Tibial artery (tissue), 4 donors: ENCODE measurements around the gene HMCN1.
A peak's percentile ranks its signal among the peaks of the same experiment; 100 is the strongest.

Experiments used
- DNase-seq, 2 donors: peaks; one replicate each; pipeline ENCODE4 v3.0.0-alpha.2; 2019
- H3K27ac ChIP-seq, 2 donors: fragments of 200-600 bp; sonication (generic) in 1 of 2; 1 replicate in 1 of 2; 2 replicates in 1 of 2; pipeline ENCODE4 v1.5.1; 2018 to 2019; ENCODE audit warnings: mild to moderate bottlenecking in 1 of 2
- H3K27me3 ChIP-seq, 2 donors: fragments of 200-600 bp; sonication (generic) in 1 of 2; one replicate each; pipeline versions ENCODE4 v1.5.1 to v1.6.0; 2016 to 2019
- H3K36me3 ChIP-seq, 3 donors: fragments of 200-600 bp; sonication (generic) in 2 of 3; one replicate each; pipeline ENCODE4 v1.5.1; 2016 to 2019; ENCODE audit warnings: mild to moderate bottlenecking in 2 of 3
- H3K4me1 ChIP-seq, 4 donors: fragments of 200-600 bp; sonication (generic) in 2 of 4; 1 replicate in 3 of 4; 2 replicates in 1 of 4; pipeline ENCODE4 v1.5.1; 2016 to 2019
- H3K4me3 ChIP-seq, 2 donors: fragments of 200-600 bp; sonication (generic) in 1 of 2; 1 replicate in 1 of 2; 2 replicates in 1 of 2; pipeline ENCODE4 v1.5.1; 2018 to 2019; ENCODE audit warnings: mild to moderate bottlenecking in 2 of 2
- H3K9me3 ChIP-seq, 3 donors: fragments of 200-600 bp; sonication (generic) in 1 of 3; one replicate each; pipeline ENCODE4 v1.5.1; 2016 to 2019
- intact Hi-C: fragments of 100-400 bp; cut with DNase I; formaldehyde crosslinking; loops from one replicate; pipeline ENCODE4 v1.15.0; 2023; ENCODE audit warnings: low total_unique reads
- TF ChIP-seq, protein P1 (sequence below), 2 experiments: fragments of 200-600 bp in 1 of 2; fragments of 450-650 bp in 1 of 2; IDR thresholded peaks; one replicate each; pipeline ENCODE4 v1.5.1; 2017 to 2019; ENCODE audit warnings: antibody characterized with exemption in 2 of 2, mild to moderate bottlenecking in 1 of 2, moderate library complexity in 1 of 2

Gene HMCN1

DNA sequence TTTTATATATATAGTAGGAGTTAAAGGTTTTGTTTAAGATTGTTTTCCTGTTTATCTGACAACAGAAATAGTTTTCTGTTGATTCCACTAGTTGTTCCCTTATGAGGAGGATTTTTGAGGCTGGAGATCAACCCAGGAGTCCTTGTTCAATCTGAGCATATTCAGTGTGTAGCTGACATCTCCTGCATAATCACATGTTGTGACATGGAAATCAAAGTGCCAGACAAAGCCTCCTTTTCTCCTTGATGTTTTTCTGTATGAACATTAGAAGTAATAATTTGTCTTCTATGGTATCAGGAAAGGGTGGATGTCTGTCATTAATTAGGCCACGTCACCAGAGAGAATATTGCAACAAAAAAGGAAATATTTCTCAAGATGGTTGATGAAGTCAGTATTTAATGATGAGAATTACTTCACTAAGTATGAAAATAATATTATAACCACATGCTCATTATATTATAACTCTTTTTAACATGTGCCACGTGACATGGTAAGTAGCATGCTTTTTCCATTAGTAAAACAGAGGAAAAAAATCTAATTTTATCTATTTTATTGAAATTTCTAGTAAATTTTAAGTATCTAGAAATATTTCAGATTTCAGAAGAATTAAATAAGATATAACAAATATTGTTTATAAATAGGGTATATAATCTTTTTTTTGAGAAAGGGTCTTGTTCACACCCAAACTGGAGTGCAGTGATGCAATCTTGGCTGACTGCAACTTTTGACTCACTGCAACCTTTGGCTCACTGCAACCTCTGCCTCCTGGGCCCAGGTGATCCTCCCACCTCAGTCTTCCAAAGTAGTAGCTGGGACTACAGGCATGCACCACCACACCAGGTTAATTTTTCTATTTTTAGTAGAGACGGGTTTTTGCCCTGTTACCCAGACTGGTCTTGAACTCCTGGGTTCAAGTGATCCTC lies 223.5 kb downstream of the HMCN1 start:
- intact Hi-C loops = no loop called here
- Histone ChIP-seq H3K27ac (no peak overlapping the region), H3K9me3 (no peaks in the 10 kb centered on the region), H3K4me3 (no peak overlapping the region), H3K36me3 (no peaks in the 10 kb centered on the region), H3K4me1 (peaks cover 0 to 6% (median 0%) of the 10 kb centered on the region in 4 donors), H3K27me3 (no peaks in the 10 kb centered on the region)
- TF ChIP-seq, protein P1, sequence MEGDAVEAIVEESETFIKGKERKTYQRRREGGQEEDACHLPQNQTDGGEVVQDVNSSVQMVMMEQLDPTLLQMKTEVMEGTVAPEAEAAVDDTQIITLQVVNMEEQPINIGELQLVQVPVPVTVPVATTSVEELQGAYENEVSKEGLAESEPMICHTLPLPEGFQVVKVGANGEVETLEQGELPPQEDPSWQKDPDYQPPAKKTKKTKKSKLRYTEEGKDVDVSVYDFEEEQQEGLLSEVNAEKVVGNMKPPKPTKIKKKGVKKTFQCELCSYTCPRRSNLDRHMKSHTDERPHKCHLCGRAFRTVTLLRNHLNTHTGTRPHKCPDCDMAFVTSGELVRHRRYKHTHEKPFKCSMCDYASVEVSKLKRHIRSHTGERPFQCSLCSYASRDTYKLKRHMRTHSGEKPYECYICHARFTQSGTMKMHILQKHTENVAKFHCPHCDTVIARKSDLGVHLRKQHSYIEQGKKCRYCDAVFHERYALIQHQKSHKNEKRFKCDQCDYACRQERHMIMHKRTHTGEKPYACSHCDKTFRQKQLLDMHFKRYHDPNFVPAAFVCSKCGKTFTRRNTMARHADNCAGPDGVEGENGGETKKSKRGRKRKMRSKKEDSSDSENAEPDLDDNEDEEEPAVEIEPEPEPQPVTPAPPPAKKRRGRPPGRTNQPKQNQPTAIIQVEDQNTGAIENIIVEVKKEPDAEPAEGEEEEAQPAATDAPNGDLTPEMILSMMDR (IDR thresholded peaks at IDR 0.05) = no peak
- no peak for DNase-seq

- intact Hi-C loops = no loop called here
- no peaks in the 10 kb centered on the region for H3K9me3 ChIP-seq
- peaks cover 0 to 22% (median 0%) of the 10 kb centered on the region in 4 donors for H3K4me1 ChIP-seq
- H3K36me3 ChIP-seq = no peaks in the 10 kb centered on the region
- no peak overlapping the region for H3K4me3 ChIP-seq
- no peak overlapping the region for H3K27ac ChIP-seq
- no peaks in the 10 kb centered on the region for H3K27me3 ChIP-seq
- peak; percentile 66 to 73 for DNase-seq
- TF ChIP-seq, protein P1 (IDR thresholded peaks at IDR 0.05) = no peak
Measured at GRCh38 chr1:185960422-185961321, 226.5 kb downstream of the HMCN1 start.

- Histone ChIP-seq H3K36me3 (no peaks in the 10 kb centered on the region), H3K9me3 (no peaks in the 10 kb centered on the region), H3K27ac (no peak overlapping the region), H3K4me3 (no peak overlapping the region), H3K27me3 (no peaks in the 10 kb centered on the region), H3K4me1 (peaks cover 0 to 30% (median 0%) of the 10 kb centered on the region in 4 donors)
- DNase-seq = no peak
- TF ChIP-seq, protein P1 (IDR thresholded peaks at IDR 0.05) = no peak
- intact Hi-C loops = no loop called here
Measured at GRCh38 chr1:185961664-185962063, 227.5 kb downstream of the HMCN1 start.

DNA sequence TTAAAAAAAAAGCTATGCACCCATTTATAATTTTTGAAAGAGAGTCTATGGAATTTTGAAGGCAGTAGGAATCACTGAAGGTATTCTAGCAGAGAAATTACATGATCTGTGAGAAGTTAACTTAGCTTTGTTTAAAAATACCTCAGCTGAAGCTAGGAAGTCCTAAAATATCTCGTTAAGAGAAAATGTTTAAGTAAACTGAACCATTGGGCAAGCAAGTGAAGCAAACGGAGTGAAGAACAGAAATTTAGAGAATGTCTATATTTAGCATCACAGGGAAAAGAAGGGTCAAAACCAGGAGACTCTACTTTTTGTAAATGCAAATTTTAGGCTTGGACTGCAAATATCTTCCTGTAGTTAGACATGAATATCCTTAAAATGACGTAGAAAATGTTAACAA lies 230.8 kb downstream of the HMCN1 start:
- Histone ChIP-seq H3K36me3 (no peaks in the 10 kb centered on the region), H3K27ac (peak overlapping the region; percentile 4 to 32), H3K4me1 (peaks cover 0 to 40% (median 0%) of the 10 kb centered on the region in 4 donors), H3K9me3 (no peaks in the 10 kb centered on the region), H3K27me3 (no peaks in the 10 kb centered on the region), H3K4me3 (no peak overlapping the region)
- DNase-seq = no peak
- TF ChIP-seq, protein P1 (IDR thresholded peaks at IDR 0.05) = no peak
- intact Hi-C loops = no loop called here

- no peaks in the 10 kb centered on the region for H3K9me3 ChIP-seq
- peak overlapping the region; percentile 32 to 42 for H3K27ac ChIP-seq
- intact Hi-C loops = no loop called here
- no peaks in the 10 kb centered on the region for H3K36me3 ChIP-seq
- H3K4me3 ChIP-seq = no peak overlapping the region
- DNase-seq = no peak
- TF ChIP-seq, protein P1 (IDR thresholded peaks at IDR 0.05) = no peak
- peaks cover 0 to 34% (median 0%) of the 10 kb centered on the region in 4 donors for H3K4me1 ChIP-seq
- H3K27me3 ChIP-seq = no peaks in the 10 kb centered on the region
Measured at GRCh38 chr1:185965870-185966269, 231.7 kb downstream of the HMCN1 start.
